Endothelial cell of hepatic sinusoid (primary cell): Measurements from ENCODE around the gene MTM1.

ENCODE experiments used
- in situ Hi-C: cut with HindIII; loops from 2 replicates; pipeline ENCODE4 v1.10.0; 2017; ENCODE audit warnings: low sequenced_read_pairs

MTM1 gene

GRCh38 chrX:150568320-150569154, at the start of gene MTM1:
Gene MTM1, plus strand, starts transcription at chrX:150568621. Its CDS starts 23,994 bp downstream, at chrX:150592615.
- in situ Hi-C loops = no loop called here

GRCh38 chrX:150522494-150522893, 45.9 kb upstream of the MTM1 start:
- in situ Hi-C loops = no loop called here

- in situ Hi-C loops = no loop called here
Observed at GRCh38 chrX:150525061-150525919, 43.1 kb upstream of the MTM1 start.

GRCh38 chrX:150526692-150527091, 41.7 kb upstream of the MTM1 start:
- in situ Hi-C loops = no loop called here

GRCh38 chrX:150527108-150527507, 41.3 kb upstream of the MTM1 start:
- in situ Hi-C loops = no loop called here

- in situ Hi-C loops = no loop called here
Observed at GRCh38 chrX:150529587-150529986, 38.8 kb upstream of the MTM1 start.

- in situ Hi-C loops = no loop called here
Observed at GRCh38 chrX:150530821-150531220, 37.6 kb upstream of the MTM1 start.

- in situ Hi-C loops = no loop called here
Observed at GRCh38 chrX:150531467-150531866, 37.0 kb upstream of the MTM1 start.

- in situ Hi-C loops = no loop called here
Observed at GRCh38 chrX:150533863-150534262, 34.6 kb upstream of the MTM1 start.

- in situ Hi-C loops = no loop called here
Observed at GRCh38 chrX:150536455-150537116, 31.8 kb upstream of the MTM1 start.

GRCh38 chrX:150537851-150538250, 30.6 kb upstream of the MTM1 start:
- in situ Hi-C loops = no loop called here

- in situ Hi-C loops = no loop called here
Observed at GRCh38 chrX:150540965-150541364, 27.5 kb upstream of the MTM1 start.

GRCh38 chrX:150542846-150543229, 25.6 kb upstream of the MTM1 start:
- in situ Hi-C loops = no loop called here

- in situ Hi-C loops = no loop called here
Observed at GRCh38 chrX:150543230-150544155, 24.9 kb upstream of the MTM1 start.

- in situ Hi-C loops = no loop called here
Observed at GRCh38 chrX:150544222-150544787, 24.1 kb upstream of the MTM1 start.

GRCh38 chrX:150544835-150545770, 23.3 kb upstream of the MTM1 start:
- in situ Hi-C loops = no loop called here

- in situ Hi-C loops = no loop called here
Observed at GRCh38 chrX:150546711-150547153, 21.7 kb upstream of the MTM1 start.

GRCh38 chrX:150547375-150548115, 20.9 kb upstream of the MTM1 start:
- in situ Hi-C loops = no loop called here
